ENCODE data around the gene EFCC1.

GRCh38 chr3:129068291-129068886 lies 67.3 kb downstream of the EFCC1 start:
- no peak for TF ChIP-seq POLR2A (IDR thresholded peaks at IDR 0.05)
- TF ChIP-seq, protein P1, sequence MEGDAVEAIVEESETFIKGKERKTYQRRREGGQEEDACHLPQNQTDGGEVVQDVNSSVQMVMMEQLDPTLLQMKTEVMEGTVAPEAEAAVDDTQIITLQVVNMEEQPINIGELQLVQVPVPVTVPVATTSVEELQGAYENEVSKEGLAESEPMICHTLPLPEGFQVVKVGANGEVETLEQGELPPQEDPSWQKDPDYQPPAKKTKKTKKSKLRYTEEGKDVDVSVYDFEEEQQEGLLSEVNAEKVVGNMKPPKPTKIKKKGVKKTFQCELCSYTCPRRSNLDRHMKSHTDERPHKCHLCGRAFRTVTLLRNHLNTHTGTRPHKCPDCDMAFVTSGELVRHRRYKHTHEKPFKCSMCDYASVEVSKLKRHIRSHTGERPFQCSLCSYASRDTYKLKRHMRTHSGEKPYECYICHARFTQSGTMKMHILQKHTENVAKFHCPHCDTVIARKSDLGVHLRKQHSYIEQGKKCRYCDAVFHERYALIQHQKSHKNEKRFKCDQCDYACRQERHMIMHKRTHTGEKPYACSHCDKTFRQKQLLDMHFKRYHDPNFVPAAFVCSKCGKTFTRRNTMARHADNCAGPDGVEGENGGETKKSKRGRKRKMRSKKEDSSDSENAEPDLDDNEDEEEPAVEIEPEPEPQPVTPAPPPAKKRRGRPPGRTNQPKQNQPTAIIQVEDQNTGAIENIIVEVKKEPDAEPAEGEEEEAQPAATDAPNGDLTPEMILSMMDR (IDR thresholded peaks at IDR 0.05) = no peak
